ENCODE measurements around the gene ATRNL1.

ATRNL1 gene

GRCh38 chr10:115851695-115852094, 758.5 kb downstream of the ATRNL1 start:
- Histone ChIP-seq H3K27ac (ENCODE audit: insufficient read depth in 1 of 2, low read depth in 1 of 2, low read length in 2 of 2, poor library complexity in 1 of 2, severe bottlenecking in 2 of 2) (no peak overlapping the region), H3K4me1 (ENCODE audit: control extremely low read depth in 1 of 4, control insufficient read depth in 4 of 4, insufficient read depth in 4 of 4, low read length in 3 of 4) (no peaks in the 10 kb centered on the region), H3K36me3 (ENCODE audit: control insufficient read depth in 4 of 4, insufficient read depth in 4 of 4, low read length in 3 of 4) (no peaks in the 10 kb centered on the region), H3K27me3 (replicated peaks in 2 of 5; ENCODE audit: control insufficient read depth in 4 of 5, insufficient read depth in 5 of 5, low read length in 4 of 5) (peaks cover 0 to 15% (median 0%) of the 10 kb centered on the region in 5 experiments), H3K9me3 (ENCODE audit: control extremely low read depth in 1 of 5, control insufficient read depth in 4 of 5, insufficient read depth in 2 of 5, low read depth in 1 of 5, low read length in 4 of 5) (no peaks in the 10 kb centered on the region), H3K4me3 (ENCODE audit: control insufficient read depth in 1 of 7, extremely low read depth in 1 of 7, insufficient read depth in 4 of 7, low read depth in 2 of 7, low read length in 6 of 7) (no peak overlapping the region)
- POLR2A ChIA-PET = interaction anchor here (0.5 kb wide), 1 partner anchor 641 kb away, joined by 3 read pairs; no protein-coding TSS in a partner anchor
- DNase-seq = no peak
- CTCF ChIA-PET = no interaction called here
- 100% methylated on average over 3 of the region's 5 CpGs for WGBS (ENCODE audit: insufficient coverage)

- DNase-seq = no peak
- no peak overlapping the region for H3K4me3 ChIP-seq (ENCODE audit: control insufficient read depth in 1 of 7, extremely low read depth in 1 of 7, insufficient read depth in 4 of 7, low read depth in 2 of 7, low read length in 6 of 7)
- peaks cover 0 to 4% (median 0%) of the 10 kb centered on the region in 5 experiments for H3K9me3 ChIP-seq (ENCODE audit: control extremely low read depth in 1 of 5, control insufficient read depth in 4 of 5, insufficient read depth in 2 of 5, low read depth in 1 of 5, low read length in 4 of 5)
- CTCF ChIA-PET = no interaction called here
- no peak overlapping the region for H3K27ac ChIP-seq (ENCODE audit: insufficient read depth in 1 of 2, low read depth in 1 of 2, low read length in 2 of 2, poor library complexity in 1 of 2, severe bottlenecking in 2 of 2)
- POLR2A ChIA-PET = no interaction called here
- 85% methylated on average over 4 of the region's 6 CpGs for WGBS (ENCODE audit: insufficient coverage)
- no peaks in the 10 kb centered on the region for H3K4me1 ChIP-seq (ENCODE audit: control extremely low read depth in 1 of 4, control insufficient read depth in 4 of 4, insufficient read depth in 4 of 4, low read length in 3 of 4)
- H3K27me3 ChIP-seq (replicated peaks in 2 of 5; ENCODE audit: control insufficient read depth in 4 of 5, insufficient read depth in 5 of 5, low read length in 4 of 5) = peaks cover 0 to 15% (median 0%) of the 10 kb centered on the region in 5 experiments
- no peaks in the 10 kb centered on the region for H3K36me3 ChIP-seq (ENCODE audit: control insufficient read depth in 4 of 4, insufficient read depth in 4 of 4, low read length in 3 of 4)
Observed at GRCh38 chr10:115854740-115855435, 761.7 kb downstream of the ATRNL1 start.

- no peak for DNase-seq
- Histone ChIP-seq H3K27ac (ENCODE audit: insufficient read depth in 1 of 2, low read depth in 1 of 2, low read length in 2 of 2, poor library complexity in 1 of 2, severe bottlenecking in 2 of 2) (no peak overlapping the region), H3K36me3 (ENCODE audit: control insufficient read depth in 4 of 4, insufficient read depth in 4 of 4, low read length in 3 of 4) (no peaks in the 10 kb centered on the region), H3K4me3 (ENCODE audit: control insufficient read depth in 1 of 7, extremely low read depth in 1 of 7, insufficient read depth in 4 of 7, low read depth in 2 of 7, low read length in 6 of 7) (no peak overlapping the region), H3K9me3 (ENCODE audit: control extremely low read depth in 1 of 5, control insufficient read depth in 4 of 5, insufficient read depth in 2 of 5, low read depth in 1 of 5, low read length in 4 of 5) (peaks cover 0 to 4% (median 0%) of the 10 kb centered on the region in 5 experiments), H3K4me1 (ENCODE audit: control extremely low read depth in 1 of 4, control insufficient read depth in 4 of 4, insufficient read depth in 4 of 4, low read length in 3 of 4) (no peaks in the 10 kb centered on the region), H3K27me3 (replicated peaks in 2 of 5; ENCODE audit: control insufficient read depth in 4 of 5, insufficient read depth in 5 of 5, low read length in 4 of 5) (peaks cover 0 to 14% (median 0%) of the 10 kb centered on the region in 5 experiments)
- ChIA-PET POLR2A (no interaction called here), CTCF (no interaction called here)
- WGBS (ENCODE audit: insufficient coverage) = 91% methylated on average over 4 of the region's 6 CpGs
Observed at GRCh38 chr10:115856580-115856979, 763.4 kb downstream of the ATRNL1 start.

GRCh38 chr10:115857856-115858255, 764.7 kb downstream of the ATRNL1 start:
- CTCF ChIA-PET = no interaction called here
- POLR2A ChIA-PET = no interaction called here
- H3K9me3 ChIP-seq (ENCODE audit: control extremely low read depth in 1 of 5, control insufficient read depth in 4 of 5, insufficient read depth in 2 of 5, low read depth in 1 of 5, low read length in 4 of 5) = peaks cover 0 to 4% (median 0%) of the 10 kb centered on the region in 5 experiments
- no peaks in the 10 kb centered on the region for H3K4me1 ChIP-seq (ENCODE audit: control extremely low read depth in 1 of 4, control insufficient read depth in 4 of 4, insufficient read depth in 4 of 4, low read length in 3 of 4)
- H3K27ac ChIP-seq (ENCODE audit: insufficient read depth in 1 of 2, low read depth in 1 of 2, low read length in 2 of 2, poor library complexity in 1 of 2, severe bottlenecking in 2 of 2) = no peak overlapping the region
- WGBS (ENCODE audit: insufficient coverage) = no CpG with 5 or more reads among the region's 3 CpGs
- no peak overlapping the region for H3K4me3 ChIP-seq (ENCODE audit: control insufficient read depth in 1 of 7, extremely low read depth in 1 of 7, insufficient read depth in 4 of 7, low read depth in 2 of 7, low read length in 6 of 7)
- DNase-seq = no peak
- peaks cover 0 to 9% (median 0%) of the 10 kb centered on the region in 5 experiments for H3K27me3 ChIP-seq (replicated peaks in 2 of 5; ENCODE audit: control insufficient read depth in 4 of 5, insufficient read depth in 5 of 5, low read length in 4 of 5)
- no peaks in the 10 kb centered on the region for H3K36me3 ChIP-seq (ENCODE audit: control insufficient read depth in 4 of 4, insufficient read depth in 4 of 4, low read length in 3 of 4)

- H3K4me3 ChIP-seq (ENCODE audit: control insufficient read depth in 1 of 7, extremely low read depth in 1 of 7, insufficient read depth in 4 of 7, low read depth in 2 of 7, low read length in 6 of 7) = no peak overlapping the region
- ChIA-PET CTCF (interaction anchor here (1.0 kb wide), 1 partner anchor 11 kb away, joined by 3 read pairs; no protein-coding TSS in a partner anchor), POLR2A (no interaction called here)
- peaks cover 0 to 1% (median 0%) of the 10 kb centered on the region in 5 experiments for H3K27me3 ChIP-seq (replicated peaks in 2 of 5; ENCODE audit: control insufficient read depth in 4 of 5, insufficient read depth in 5 of 5, low read length in 4 of 5)
- WGBS (ENCODE audit: insufficient coverage) = 100% methylated on average over 1 of the region's 1 CpG
- H3K9me3 ChIP-seq (ENCODE audit: control extremely low read depth in 1 of 5, control insufficient read depth in 4 of 5, insufficient read depth in 2 of 5, low read depth in 1 of 5, low read length in 4 of 5) = peaks cover 0 to 4% (median 0%) of the 10 kb centered on the region in 5 experiments
- H3K27ac ChIP-seq (ENCODE audit: insufficient read depth in 1 of 2, low read depth in 1 of 2, low read length in 2 of 2, poor library complexity in 1 of 2, severe bottlenecking in 2 of 2) = no peak overlapping the region
- no peaks in the 10 kb centered on the region for H3K36me3 ChIP-seq (ENCODE audit: control insufficient read depth in 4 of 4, insufficient read depth in 4 of 4, low read length in 3 of 4)
- no peaks in the 10 kb centered on the region for H3K4me1 ChIP-seq (ENCODE audit: control extremely low read depth in 1 of 4, control insufficient read depth in 4 of 4, insufficient read depth in 4 of 4, low read length in 3 of 4)
- DNase-seq = no peak
Observed at GRCh38 chr10:115860182-115861107, 767.3 kb downstream of the ATRNL1 start.

GRCh38 chr10:115861455-115861854, 768.3 kb downstream of the ATRNL1 start:
- Histone ChIP-seq H3K4me1 (ENCODE audit: control extremely low read depth in 1 of 4, control insufficient read depth in 4 of 4, insufficient read depth in 4 of 4, low read length in 3 of 4) (no peaks in the 10 kb centered on the region), H3K27me3 (replicated peaks in 2 of 5; ENCODE audit: control insufficient read depth in 4 of 5, insufficient read depth in 5 of 5, low read length in 4 of 5) (peaks cover 0 to 1% (median 0%) of the 10 kb centered on the region in 5 experiments), H3K36me3 (ENCODE audit: control insufficient read depth in 4 of 4, insufficient read depth in 4 of 4, low read length in 3 of 4) (no peaks in the 10 kb centered on the region), H3K4me3 (ENCODE audit: control insufficient read depth in 1 of 7, extremely low read depth in 1 of 7, insufficient read depth in 4 of 7, low read depth in 2 of 7, low read length in 6 of 7) (no peak overlapping the region), H3K9me3 (ENCODE audit: control extremely low read depth in 1 of 5, control insufficient read depth in 4 of 5, insufficient read depth in 2 of 5, low read depth in 1 of 5, low read length in 4 of 5) (peaks cover 0 to 4% (median 0%) of the 10 kb centered on the region in 5 experiments), H3K27ac (ENCODE audit: insufficient read depth in 1 of 2, low read depth in 1 of 2, low read length in 2 of 2, poor library complexity in 1 of 2, severe bottlenecking in 2 of 2) (no peak overlapping the region)
- CTCF ChIA-PET = interaction anchor here (0.7 kb wide), 1 partner anchor 23 kb away, joined by 3 read pairs; no protein-coding TSS in a partner anchor
- no peak for DNase-seq
- WGBS (ENCODE audit: insufficient coverage) = no CpG with 5 or more reads among the region's 2 CpGs
- POLR2A ChIA-PET = interaction anchor here (0.6 kb wide), 1 partner anchor 69 kb away, joined by 4 read pairs; no protein-coding TSS in a partner anchor

Measured in common myeloid progenitor, CD34-positive (primary cell).